ENCODE results near the gene GPR162.
"Not testable (repeated sequence)": the region's sequence is repeated elsewhere in the genome, so short reads cannot be mapped to it uniquely, and the experiment has no call there.

GPR162 gene

DNA sequence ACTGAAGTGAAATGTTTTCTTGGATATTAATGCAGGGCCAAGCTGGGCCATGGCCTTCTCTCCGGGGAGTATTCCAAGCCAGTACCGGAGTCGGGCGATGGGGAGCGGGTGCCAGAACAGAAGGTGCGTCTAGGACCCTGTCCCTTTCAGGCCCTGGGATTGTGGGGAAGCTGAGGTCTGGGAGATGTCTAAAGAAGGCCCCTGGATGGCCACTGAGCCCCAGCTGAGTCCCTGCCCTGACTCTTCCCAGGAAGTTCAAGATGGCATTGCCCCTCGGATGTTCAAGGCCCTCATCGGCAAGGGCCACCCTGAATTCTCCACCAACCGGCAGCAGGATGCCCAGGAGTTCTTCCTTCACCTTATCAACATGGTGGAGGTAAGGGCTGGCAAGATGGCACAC lies 38.5 kb downstream of the GPR162 start:
- DNase-seq, result no peak

DNA sequence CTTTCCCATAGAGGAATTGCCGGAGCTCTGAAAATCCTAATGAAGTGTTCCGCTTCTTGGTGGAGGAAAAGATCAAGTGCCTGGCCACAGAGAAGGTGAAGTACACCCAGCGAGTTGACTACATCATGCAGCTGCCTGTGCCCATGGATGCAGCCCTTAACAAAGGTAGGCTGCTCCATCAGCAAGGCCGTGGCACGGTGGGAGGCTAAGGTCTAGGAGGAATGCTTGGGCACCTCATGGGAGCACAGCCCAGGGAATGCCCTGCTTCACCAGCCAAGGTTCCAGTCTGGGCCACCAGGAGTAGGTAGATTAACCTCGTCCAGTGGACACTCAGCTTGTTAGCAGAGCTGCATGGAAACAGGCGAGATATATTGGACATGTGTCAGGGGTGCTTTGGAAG lies 39.3 kb downstream of the GPR162 start:
- no peak for DNase-seq

DNA sequence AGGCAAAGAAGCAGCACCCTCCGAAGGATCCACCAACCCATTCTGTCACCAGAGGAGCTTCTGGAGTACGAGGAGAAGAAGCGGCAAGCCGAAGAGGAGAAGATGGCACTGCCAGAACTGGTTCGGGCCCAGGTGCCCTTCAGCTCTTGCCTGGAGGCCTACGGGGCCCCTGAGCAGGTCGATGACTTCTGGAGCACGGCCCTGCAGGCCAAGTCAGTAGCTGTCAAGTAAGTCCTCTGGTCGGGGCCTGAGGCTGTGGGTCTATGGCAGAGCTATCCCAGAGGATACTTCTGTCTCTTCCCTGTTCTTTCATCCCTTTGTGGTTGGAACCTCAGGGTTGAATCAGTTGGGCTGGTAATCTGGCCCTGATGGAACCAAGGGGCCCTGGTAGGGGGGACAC lies 39.8 kb downstream of the GPR162 start:
- no peak for DNase-seq

DNA sequence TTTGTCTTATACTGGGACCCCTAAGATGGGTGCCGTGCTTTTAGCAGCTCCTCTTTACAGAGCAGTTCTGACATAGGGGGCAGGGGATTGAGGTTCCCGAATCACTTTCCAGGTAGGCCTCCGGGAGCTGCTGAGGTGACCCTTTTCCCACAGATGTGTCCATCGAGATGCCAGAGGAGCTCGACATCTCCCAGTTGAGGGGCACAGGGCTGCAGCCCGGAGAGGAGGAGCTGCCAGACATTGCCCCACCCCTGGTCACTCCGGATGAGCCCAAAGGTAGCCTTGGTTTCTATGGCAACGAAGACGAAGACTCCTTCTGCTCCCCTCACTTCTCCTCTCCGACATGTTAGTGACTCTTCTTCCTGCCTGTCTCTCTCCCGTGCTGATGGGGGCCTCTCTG lies 41.4 kb downstream of the GPR162 start:
- no peak for DNase-seq

DNA sequence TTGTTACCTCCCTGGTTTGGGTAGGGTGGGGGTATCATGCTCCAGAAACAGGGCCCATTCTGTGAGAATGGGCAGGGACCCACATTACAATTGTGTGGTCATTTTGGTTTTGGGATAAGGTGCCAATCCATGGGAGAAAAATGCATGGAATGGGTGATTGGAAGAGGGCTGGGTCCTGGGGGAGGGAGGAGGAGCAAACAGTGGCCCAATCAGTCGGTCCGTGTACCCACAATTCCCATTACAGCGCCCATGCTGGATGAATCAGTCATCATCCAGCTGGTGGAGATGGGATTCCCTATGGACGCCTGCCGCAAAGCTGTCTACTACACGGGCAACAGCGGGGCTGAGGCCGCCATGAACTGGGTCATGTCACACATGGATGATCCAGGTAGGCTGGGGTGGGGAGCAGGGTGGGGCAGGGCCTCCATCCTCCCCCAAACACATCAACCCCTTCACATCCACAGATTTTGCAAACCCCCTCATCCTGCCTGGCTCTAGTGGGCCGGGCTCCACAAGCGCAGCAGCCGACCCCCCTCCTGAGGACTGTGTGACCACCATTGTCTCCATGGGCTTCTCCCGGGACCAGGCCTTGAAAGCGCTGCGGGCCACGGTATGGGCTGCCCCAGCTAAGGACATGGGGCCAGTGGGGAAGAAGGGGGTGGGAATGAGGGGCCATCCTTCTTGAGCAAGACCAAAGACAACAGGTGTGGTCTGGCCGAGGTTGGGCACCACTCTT lies 42.1 kb downstream of the GPR162 start:
- no peak for DNase-seq

DNA sequence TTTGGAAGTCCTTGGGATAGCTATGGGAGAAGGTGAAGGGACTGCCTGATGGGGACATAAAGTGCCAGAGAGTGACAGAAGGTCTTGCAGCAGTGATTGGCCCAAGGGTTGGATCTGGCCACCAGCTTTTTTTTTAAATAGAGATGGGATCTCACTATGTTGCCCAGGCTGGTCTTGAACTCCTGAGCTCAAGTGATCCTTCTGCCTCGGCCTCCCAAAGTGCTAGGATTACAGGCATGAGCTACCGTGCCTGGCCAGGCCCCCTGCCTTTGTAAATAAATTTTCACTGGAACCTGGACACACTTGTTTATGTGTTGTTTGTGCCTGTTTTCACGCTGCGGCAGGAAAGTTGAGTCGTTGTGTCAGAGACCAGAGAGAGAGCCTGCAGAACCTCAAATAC lies 43.7 kb downstream of the GPR162 start:
- not testable (repeated sequence) for DNase-seq

DNA sequence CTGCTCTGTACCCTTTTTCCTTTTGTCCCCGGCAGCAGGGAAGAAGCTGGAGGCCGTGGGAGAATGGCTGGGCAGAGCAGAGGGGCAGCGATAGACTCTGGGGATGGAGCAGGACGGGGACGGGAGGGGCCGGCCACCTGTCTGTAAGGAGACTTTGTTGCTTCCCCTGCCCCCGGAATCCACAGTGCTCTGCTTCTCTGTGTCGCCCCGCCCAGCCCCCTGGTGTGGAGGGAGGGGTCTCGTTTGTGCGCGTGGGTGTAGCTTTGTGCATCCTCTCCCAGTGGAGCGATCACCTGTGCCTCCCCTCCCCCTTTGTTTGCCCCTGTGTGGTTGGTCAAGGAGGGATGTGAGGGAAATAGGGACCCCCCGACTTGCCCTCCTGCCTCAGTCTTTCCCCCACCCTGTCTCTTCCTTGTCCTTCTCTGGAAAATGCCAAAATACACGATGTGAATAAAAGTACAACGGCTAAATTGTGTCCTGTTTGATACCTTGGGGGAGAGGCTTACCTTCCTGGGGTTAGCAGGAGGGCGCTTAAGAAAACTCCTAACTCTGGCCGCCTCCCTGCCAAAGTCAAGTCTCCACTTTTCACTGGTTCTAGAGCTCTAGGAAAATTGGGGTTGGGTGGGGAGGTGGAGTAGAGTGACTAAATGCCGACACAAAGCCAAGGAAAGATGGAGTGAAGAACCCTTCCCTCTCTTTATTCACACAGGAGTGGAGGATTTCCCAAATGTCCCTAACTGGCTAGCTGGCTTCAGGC lies 44.7 kb downstream of the GPR162 start:
- no peak for DNase-seq

DNA sequence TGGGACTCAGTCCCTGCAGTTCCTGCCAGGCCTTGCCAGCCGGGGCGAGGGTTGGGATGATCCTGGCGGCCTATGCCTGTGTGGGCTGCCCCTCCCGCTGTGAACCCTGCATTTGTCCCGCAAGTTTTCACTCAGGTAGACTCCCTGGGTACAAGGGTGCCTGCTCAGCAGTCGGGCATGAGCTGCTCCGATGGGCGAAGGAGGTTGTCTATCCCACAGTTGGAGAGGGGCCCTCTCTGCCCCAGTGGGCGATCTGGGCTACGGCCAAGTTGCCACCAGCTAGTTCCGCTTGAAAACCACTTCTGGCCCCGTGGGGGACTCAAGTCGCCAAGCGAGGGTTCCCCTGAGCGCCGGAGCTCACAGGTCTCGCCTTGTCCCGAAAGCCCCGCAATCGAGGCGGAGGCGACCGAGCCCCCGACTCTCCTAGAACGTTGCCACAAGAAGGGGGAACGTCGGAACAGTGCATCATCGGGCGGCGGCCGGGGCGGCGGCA lies 45.3 kb downstream of the GPR162 start:
- DNase-seq, result no peak

DNA sequence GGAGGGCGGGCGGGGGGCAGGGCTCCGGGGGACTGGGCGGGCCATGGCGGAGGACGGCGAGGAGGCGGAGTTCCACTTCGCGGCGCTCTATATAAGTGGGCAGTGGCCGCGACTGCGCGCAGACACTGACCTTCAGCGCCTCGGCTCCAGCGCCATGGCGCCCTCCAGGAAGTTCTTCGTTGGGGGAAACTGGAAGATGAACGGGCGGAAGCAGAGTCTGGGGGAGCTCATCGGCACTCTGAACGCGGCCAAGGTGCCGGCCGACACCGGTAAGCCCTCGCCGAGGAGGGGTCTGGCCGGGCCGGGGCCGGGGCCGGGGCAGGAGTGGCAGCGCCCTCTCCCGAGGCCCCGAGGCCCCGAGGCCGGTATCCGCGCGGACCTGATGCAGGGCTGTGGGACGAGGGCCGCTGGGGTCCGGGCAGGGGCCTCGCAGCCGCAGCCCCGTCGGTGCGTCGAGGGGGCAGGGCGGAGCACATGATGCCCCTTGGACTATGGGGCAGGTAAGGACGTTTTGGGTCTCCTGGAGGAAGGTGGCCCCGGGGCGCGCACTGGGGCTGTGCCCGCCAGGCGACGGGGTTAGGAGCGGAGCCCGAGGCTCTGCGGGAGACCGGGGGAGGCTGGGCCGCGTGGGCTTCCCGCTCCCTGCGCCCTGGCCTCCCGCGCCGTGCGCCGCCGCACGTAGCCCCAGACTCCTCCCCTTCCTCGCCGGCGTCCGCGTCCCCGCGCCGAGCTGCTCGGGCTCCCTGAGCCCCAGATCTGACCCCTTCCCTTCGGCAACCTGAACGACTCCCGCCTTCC lies 46.0 kb downstream of the GPR162 start, which contains the start of gene TPI1:
TPI1 (plus strand) TSS at position 119 of the 798 bp plus-strand sequence; CDS start at position 155, 36 bp downstream.
- peak; percentile 82 to 89 for DNase-seq

DNA sequence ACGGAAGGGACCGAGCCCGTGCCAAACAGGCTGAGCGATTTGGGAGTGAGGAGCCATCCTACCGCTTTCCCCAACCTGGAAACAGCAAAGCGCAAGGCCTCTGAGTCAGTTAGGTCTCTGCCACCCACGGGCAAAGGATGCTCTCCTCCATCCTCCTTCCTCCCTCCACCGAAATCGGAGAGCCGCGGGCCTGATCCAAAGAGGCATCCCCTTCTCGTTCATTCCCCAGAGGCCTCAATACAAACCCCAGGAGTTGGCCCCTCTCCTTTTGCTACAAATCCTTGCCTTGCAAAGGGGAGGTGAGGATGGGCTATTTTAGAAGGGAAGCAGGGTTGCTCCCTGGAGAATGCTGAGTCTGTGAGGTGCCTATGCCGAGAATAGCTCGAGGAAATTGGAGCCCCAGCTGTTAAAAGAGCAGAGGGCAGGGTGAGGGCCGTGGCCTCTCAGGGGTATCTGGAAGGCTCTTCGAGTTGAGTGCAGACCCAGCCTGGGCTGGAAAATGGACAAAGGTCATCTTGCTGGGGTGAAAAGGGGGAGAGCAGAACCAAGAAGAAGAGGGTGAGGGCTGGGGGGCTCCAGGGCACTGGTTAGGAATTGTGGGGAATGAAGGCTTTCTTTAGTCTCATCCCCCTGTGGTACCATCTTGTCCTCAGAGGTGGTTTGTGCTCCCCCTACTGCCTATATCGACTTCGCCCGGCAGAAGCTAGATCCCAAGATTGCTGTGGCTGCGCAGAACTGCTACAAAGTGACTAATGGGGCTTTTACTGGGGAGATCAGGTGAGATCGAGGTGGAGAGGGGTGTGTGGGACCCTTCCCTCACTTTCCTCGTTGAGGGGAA lies 46.8 kb downstream of the GPR162 start:
- DNase-seq, result no peak

DNA sequence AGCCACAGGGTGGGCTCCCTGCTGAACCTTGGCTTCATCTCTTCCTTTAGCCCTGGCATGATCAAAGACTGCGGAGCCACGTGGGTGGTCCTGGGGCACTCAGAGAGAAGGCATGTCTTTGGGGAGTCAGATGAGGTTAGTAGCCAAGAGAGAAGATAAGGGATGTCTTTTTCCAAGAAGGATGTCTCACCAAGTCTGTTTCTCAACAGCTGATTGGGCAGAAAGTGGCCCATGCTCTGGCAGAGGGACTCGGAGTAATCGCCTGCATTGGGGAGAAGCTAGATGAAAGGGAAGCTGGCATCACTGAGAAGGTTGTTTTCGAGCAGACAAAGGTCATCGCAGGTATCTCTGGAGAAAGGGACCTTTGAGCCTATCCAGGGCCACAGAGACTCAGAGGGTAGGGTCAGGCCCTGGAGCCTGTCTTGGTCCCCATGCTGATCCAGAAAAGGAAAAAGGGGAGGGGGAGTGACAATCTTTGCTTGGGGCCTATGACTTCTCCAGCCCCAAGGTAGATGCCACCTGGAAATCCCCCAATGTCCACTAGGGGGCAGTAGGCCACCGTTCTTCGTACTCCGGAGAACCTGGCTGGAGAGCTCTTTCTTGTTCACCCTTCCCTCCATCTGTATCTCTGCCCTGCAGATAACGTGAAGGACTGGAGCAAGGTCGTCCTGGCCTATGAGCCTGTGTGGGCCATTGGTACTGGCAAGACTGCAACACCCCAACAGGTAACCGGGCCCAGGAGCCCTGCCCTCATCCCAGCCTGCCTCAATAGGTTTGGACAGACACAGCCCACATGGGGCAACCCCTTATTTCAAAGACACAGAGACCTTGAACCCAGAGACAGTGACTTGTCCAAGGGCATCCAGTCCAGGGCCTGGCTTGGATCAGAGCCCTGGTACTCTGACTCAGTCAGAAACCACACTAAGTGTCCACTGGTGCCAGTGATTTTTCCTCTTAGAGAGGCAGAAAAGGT lies 47.7 kb downstream of the GPR162 start:
- peak; percentile 81 to 90 for DNase-seq

DNA sequence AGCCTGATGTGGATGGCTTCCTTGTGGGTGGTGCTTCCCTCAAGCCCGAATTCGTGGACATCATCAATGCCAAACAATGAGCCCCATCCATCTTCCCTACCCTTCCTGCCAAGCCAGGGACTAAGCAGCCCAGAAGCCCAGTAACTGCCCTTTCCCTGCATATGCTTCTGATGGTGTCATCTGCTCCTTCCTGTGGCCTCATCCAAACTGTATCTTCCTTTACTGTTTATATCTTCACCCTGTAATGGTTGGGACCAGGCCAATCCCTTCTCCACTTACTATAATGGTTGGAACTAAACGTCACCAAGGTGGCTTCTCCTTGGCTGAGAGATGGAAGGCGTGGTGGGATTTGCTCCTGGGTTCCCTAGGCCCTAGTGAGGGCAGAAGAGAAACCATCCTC lies 48.7 kb downstream of the GPR162 start:
- not testable (repeated sequence) for DNase-seq

DNA sequence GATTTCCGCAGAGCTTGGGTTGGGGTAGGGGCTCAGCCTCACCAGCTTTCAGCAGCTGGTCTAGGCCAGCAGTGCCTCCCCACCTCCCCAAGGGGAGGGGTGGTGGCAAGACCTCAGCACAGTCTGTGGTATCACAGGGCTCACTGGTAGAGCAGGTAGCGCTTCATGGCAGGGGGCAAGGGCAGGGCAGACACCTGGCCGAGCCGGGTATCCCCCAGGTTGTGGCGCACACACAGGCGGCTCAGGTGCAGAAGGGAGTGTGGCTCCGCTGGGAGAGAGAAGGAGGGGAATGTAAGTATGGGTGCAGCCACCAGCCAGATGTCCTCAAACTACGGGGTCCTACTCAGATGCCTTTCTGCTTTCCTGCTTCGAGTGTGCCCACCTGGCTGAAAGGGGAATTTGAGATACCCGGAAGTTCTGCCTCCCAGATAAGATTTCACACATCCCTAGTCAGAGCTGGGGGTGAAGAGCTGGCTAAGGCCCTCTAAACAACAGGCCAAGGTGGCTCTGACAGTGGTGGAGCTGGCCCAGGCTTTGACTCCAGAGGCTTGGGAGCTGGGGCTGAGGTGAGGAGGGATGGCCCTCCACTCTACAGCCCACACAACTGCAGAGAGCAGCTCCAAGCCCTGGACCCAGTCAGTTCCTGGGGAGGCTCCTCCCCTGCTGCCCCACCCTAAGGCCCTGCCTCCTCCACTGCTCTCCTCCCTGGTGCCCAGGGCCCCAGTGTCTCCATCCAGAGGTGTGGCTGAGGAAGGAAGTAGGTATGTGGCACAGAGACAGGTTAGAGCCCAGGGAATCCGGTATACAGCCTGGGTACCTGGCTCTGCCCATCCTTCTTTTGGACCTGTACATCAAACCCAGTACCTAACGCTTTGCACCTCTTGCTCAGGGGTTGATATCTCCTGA lies 49.7 kb downstream of the GPR162 start:
- DNase-seq, result peak in 1 of 2 donors; percentile 46

DNA sequence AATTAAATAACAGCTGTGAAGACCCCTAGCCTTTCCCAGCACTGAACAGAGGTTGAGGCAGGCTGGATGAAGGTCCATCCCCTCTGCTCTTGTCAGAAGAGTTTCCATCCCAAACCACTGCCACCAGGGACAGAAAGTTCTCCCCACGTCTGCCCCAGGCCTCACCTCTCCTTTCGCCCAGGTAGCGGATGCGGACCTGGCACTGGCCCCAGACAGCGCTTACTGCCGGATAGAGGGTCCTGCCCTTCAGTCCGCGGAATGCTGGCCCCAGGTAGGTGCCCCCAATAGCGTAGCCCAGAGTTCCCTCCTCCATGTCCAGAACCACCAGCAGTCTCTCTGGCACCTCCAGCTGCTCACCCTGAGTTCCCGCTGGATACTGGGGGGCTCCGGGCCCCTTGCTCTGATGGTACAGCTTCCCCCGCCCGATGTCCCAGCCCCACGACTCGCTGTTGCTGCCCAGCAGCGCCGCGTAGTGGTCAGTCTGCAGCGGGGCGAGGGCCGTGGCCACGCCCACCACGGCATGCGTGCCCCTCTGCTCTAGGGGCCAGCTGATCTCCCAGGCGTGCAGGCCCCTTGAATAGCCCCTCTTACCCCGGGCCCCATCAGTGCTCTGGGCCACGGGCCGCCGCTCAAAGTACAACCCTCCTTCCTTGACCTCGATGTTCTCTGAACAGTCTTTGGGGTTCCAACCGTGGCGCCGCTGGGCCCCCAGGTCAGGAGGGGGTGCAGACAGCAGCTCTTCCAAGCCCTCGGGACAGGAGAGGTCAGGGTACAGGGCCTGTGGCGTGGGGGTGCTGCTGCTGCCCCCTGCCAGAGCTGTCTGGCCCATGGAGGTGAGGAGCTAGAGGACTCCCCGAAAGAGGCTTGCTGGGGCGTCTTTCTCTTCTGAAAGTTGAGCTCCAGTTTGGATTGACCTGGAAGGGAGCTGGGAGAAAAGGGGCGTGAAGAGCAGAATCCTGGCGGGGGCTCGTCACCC lies 50.7 kb downstream of the GPR162 start:
- DNase-seq, result peak; percentile 84 to 88

DNA sequence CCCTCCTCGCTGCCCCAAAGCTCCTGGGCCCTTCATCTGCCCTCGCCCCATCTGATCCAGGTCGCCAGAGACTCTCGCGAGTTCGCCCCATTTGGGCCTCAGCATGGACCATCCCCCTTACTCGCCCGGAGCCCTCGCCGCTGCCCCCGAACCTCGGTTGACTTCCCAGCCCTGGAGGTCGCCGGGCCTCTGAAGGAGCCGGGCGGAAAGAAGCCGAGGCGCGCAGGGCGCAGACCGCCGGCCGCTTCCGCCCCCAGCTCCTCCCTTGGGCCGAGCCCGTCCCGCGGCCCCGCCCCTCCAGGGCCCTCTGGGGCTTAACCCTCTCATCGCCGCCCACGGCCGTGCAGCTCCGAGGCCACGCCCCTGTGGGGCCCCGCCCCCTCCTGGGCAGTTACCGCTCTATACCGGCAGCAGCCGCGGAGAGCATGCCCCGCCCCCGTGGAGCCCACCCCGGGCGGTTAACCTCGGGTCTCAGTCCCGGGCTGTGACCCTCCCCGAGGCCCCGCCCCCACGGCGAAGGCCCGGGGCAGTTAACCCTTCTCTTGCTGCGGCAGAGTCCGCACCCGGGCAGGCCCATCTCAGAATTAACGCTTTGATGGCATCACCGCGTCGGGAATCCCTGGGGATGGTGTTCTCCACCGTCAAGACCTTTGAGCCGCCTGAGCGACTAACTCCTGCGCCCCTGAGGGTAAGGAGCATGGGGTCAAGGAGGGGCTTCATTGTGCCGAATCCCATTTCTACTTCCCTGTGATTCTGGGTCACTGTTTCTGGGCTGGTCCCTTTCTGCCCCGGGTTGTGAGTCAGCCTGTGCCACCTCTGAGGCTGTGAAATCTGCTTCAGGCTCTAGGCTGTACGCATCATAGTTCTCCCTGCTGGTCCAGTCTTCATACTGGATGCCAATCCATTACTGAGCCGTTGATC lies 51.7 kb downstream of the GPR162 start, which contains the start of gene SPSB2:
SPSB2 (minus strand) TSS at position 210 of the 921 bp plus-strand sequence. CDS start 402 bp downstream, outside the sequence.
- DNase-seq, result peak; percentile 98

DNA sequence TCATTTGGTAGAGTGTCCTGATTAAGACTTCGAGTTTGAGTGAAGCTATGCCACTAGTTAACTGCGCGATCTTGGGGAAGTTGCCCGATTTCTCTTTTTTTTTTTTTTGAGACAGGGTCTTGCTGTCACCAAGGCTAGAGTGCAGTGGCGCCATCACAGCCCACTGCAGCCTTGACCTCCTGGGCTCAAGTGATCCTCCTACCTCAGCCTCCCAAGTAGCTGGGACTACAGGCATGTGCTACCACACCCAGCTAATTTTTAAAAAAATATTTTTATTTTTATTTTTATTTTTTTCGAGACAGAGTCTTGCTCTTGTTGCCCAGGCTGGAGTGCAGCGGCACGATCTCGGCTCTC lies 52.4 kb downstream of the GPR162 start:
- DNase-seq, result not testable (repeated sequence)
